Measurements from ENCODE around the gene ACACA. TPM values are rescaled to one million over a fixed set of nuclear protein-coding genes. Genes with fewer than 3 reads are reported as not detected.

ACACA gene
- total RNA-seq, 1 donor from 2014 or later = 44.8 TPM

DNA sequence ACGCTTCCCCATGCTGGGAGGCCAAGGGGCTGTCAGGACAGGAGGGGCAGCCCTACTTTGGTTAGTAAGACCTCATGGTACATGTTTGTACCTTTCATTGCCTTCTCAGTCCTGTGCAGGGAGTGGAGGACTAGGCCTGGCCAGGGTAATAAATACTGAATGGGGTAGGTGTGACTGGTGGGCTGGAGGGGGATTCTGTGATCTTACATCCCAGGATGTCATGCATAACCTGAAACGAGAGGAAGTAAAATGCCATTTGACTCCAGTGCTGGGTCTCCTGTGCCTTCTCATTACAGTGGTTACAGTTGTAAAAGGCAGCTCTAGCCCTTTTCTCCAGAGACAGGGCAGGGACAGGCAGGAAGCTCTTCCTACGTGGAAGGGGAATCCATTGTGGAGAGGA is 319.7 kb downstream of the ACACA start:
- TF ChIP-seq, protein P1, sequence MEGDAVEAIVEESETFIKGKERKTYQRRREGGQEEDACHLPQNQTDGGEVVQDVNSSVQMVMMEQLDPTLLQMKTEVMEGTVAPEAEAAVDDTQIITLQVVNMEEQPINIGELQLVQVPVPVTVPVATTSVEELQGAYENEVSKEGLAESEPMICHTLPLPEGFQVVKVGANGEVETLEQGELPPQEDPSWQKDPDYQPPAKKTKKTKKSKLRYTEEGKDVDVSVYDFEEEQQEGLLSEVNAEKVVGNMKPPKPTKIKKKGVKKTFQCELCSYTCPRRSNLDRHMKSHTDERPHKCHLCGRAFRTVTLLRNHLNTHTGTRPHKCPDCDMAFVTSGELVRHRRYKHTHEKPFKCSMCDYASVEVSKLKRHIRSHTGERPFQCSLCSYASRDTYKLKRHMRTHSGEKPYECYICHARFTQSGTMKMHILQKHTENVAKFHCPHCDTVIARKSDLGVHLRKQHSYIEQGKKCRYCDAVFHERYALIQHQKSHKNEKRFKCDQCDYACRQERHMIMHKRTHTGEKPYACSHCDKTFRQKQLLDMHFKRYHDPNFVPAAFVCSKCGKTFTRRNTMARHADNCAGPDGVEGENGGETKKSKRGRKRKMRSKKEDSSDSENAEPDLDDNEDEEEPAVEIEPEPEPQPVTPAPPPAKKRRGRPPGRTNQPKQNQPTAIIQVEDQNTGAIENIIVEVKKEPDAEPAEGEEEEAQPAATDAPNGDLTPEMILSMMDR (IDR thresholded peaks at IDR 0.05; ENCODE audit: insufficient read depth, low read length, severe bottlenecking) = no peak
- no peak for FAIRE-seq
- H3K4me3 ChIP-seq (ENCODE audit: low read depth, low read length) = no peak overlapping the region
- DNase-seq (ENCODE audit: low read depth) = no peak
- no peaks in the 10 kb centered on the region for H3K27me3 ChIP-seq (ENCODE audit: control insufficient read depth, insufficient read depth, low read length)
- H3K36me3 ChIP-seq (ENCODE audit: control insufficient read depth, insufficient read depth, low read length) = peaks cover 19% of the 10 kb centered on the region

DNA sequence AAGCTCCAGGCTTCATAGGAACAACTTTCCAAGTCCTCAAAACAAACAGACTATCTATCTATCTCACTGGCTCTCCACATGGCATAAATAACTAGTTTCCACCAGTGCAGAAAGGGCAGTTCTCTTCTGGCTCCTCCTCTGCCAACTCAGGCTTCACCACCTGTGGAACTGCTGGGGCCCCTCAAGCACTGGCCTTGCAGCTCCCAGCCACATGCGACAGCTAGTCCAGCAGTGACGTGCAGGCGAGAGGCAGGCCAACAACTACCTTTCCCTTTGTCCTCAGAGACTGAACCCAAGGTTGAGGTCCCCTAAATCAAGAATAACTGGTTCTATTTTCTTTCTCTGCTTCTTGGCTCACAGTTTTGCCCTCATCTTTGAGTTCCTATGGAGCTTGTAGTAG is 320.3 kb downstream of the ACACA start:
- TF ChIP-seq, protein P1 (IDR thresholded peaks at IDR 0.05; ENCODE audit: insufficient read depth, low read length, severe bottlenecking) = no peak
- H3K4me3 ChIP-seq (ENCODE audit: low read depth, low read length) = no peak overlapping the region
- H3K27me3 ChIP-seq (ENCODE audit: control insufficient read depth, insufficient read depth, low read length) = no peaks in the 10 kb centered on the region
- H3K36me3 ChIP-seq (ENCODE audit: control insufficient read depth, insufficient read depth, low read length) = peaks cover 19% of the 10 kb centered on the region
- DNase-seq (ENCODE audit: low read depth) = no peak
- no peak for FAIRE-seq

DNA sequence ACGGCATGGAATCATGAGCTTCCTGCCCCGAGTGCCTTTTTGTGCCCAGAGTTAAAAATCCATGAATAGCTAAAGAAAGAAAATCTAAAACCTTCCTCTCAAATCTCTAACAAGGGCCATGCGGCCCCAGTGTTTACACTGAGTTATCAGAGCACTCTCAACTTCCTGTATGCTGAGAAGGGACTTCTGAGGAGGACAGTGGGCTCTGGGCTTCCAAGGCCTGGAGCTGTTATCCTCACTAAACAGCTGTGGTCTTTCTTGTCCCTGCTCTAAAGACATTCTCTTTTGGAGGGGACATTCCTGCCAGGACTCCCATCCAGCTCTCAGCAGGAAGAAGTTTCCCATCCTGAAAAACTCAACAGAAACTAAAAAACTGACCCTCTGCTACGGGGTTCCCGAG is 322.3 kb downstream of the ACACA start:
- Histone ChIP-seq H3K36me3 (ENCODE audit: control insufficient read depth, insufficient read depth, low read length) (peaks cover 15% of the 10 kb centered on the region), H3K27me3 (ENCODE audit: control insufficient read depth, insufficient read depth, low read length) (no peaks in the 10 kb centered on the region), H3K4me3 (ENCODE audit: low read depth, low read length) (no peak overlapping the region)
- FAIRE-seq = no peak
- TF ChIP-seq, protein P1 (IDR thresholded peaks at IDR 0.05; ENCODE audit: insufficient read depth, low read length, severe bottlenecking) = no peak
- no peak for DNase-seq (ENCODE audit: low read depth)

DNA sequence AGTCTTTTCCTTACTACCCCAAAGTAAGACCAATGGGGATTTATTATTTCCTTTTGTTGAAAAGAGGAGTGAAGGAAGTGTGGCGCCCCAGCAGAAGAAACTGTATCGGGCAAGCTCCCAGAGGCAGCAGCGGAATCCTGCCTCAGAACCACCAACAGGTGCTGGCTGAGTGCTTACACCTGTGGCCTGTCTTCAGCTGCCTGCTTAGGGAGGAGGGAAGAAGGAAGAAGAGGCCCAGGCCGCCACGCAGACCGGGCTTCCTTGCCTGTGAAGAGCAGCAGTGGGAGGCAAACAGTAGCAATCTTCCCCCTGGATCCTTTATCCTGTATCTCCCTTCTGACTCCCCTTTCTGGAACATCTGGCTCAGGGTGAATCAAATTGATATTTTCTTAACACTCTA is 323.2 kb downstream of the ACACA start:
- Histone ChIP-seq H3K36me3 (ENCODE audit: control insufficient read depth, insufficient read depth, low read length) (peaks cover 15% of the 10 kb centered on the region), H3K4me3 (ENCODE audit: low read depth, low read length) (no peak overlapping the region), H3K27me3 (ENCODE audit: control insufficient read depth, insufficient read depth, low read length) (no peaks in the 10 kb centered on the region)
- FAIRE-seq (no peak), DNase-seq (ENCODE audit: low read depth) (no peak)
- TF ChIP-seq, protein P1 (IDR thresholded peaks at IDR 0.05; ENCODE audit: insufficient read depth, low read length, severe bottlenecking) = no peak

DNA sequence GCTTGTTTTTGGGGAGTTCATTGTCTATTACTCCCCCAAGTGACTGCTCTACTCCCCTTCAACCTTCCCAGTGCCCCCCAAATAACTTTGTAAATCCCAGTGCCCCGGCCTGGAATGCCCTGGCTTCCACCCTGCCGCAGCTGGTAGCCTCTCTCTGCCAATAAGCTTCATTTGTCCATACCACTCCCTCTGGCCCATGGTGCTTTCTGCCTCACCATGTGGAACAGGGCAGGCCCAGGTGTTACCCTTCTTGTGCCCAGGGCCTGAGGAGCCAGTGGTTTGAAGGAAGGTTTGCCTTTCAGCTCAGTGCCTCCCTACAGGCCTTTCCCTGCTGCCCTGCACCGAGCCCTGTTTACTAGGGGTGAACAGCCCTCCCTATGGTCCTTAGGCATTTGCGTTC is 323.7 kb downstream of the ACACA start:
- TF ChIP-seq, protein P1 (IDR thresholded peaks at IDR 0.05; ENCODE audit: insufficient read depth, low read length, severe bottlenecking) = no peak
- peaks cover 15% of the 10 kb centered on the region for H3K36me3 ChIP-seq (ENCODE audit: control insufficient read depth, insufficient read depth, low read length)
- no peak overlapping the region for H3K4me3 ChIP-seq (ENCODE audit: low read depth, low read length)
- no peak for DNase-seq (ENCODE audit: low read depth)
- H3K27me3 ChIP-seq (ENCODE audit: control insufficient read depth, insufficient read depth, low read length) = no peaks in the 10 kb centered on the region
- FAIRE-seq = no peak

DNA sequence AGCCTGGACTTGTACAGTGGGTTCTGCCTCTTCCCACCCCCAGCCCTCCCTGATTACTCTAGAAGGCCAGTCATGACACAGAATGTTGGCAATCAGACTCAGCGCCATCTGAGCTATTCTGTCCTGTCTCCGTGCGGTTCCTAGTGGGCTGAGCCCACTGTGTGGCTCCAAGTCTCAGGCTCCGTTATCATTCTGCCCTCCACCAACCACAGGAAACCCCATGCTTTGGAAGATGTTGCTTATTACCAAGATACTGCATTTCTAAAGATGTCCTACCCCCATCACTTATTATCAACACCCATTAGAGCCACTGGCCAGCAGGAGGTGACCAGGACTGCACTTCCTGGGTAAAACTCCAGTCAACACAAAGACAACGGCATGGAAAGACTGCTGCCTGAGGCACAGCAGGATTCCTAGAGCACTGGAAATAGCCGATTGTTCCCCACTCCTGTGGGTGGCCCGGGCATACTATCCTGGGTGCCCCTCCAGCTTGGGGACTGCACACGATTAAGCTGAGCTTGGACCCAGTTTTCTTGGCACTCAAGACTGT is 324.2 kb downstream of the ACACA start:
- TF ChIP-seq, protein P1 (IDR thresholded peaks at IDR 0.05; ENCODE audit: insufficient read depth, low read length, severe bottlenecking) = no peak
- FAIRE-seq (no peak), DNase-seq (ENCODE audit: low read depth) (no peak)
- no peak overlapping the region for H3K4me3 ChIP-seq (ENCODE audit: low read depth, low read length)
- H3K27me3 ChIP-seq (ENCODE audit: control insufficient read depth, insufficient read depth, low read length) = no peaks in the 10 kb centered on the region
- H3K36me3 ChIP-seq (ENCODE audit: control insufficient read depth, insufficient read depth, low read length) = peaks cover 13% of the 10 kb centered on the region

Measured in bronchial epithelial cell (primary cell).